OCI-LY7 (cell line): ENCODE data around the gene ARL11. TPM values are rescaled to one million over a fixed set of nuclear protein-coding genes. Genes with fewer than 3 reads are reported as not detected.

Source experiments
- BruUV-seq: library from RNA; stranded (reverse); fragments of 400-500 nt; replicated peaks from 2 replicates; lab custom pipeline; 2021; lab: Mats Ljungman, UMichigan
- CTCF ChIA-PET: fragments of 300-600 bp; sonication (Branson Sonifier 250); formaldehyde crosslinking; loops from one replicate; lab custom pipeline; 2022; ENCODE audit warnings: antibody characterized with exemption; ENCODE audit not compliant: unreplicated experiment; lab: Charles Lee
- POLR2A ChIA-PET: fragments of 300-600 bp; sonication (Branson Sonifier 250); formaldehyde crosslinking; loops from one replicate; lab custom pipeline; 2022; ENCODE audit warnings: antibody characterized with exemption; lab: Charles Lee
- DNase-seq: peaks from one replicate; pipeline ENCODE4 v3.0.0-alpha.2; 2015; ENCODE audit warnings: low spot score
- H2AFZ ChIP-seq: fragments of 200-600 bp; sonication (generic), shearing (Covaris generic); 2 replicates; pipeline ENCODE4 v1.6.1; 2014; ENCODE audit warnings: mild to moderate bottlenecking, antibody characterized with exemption, low read length, moderate library complexity
- H3K27ac ChIP-seq: fragments of 200-600 bp; sonication (generic); 2 replicates; pipeline ENCODE4 v1.5.1; 2014; ENCODE audit warnings: mixed run types, low read depth, mild to moderate bottlenecking, moderate library complexity, low read length, inconsistent platforms; ENCODE audit not compliant: poor library complexity, severe bottlenecking
- H3K36me3 ChIP-seq: fragments of 200-600 bp; sonication (generic); 2 replicates; pipeline ENCODE4 v1.6.1; 2014; ENCODE audit warnings: mild to moderate bottlenecking, antibody characterized with exemption, low read length, moderate library complexity, mixed read lengths; ENCODE audit not compliant: insufficient read depth
- H3K4me1 ChIP-seq: fragments of 200-600 bp; sonication (generic); 2 replicates; pipeline ENCODE4 v1.5.1; 2014; ENCODE audit warnings: mild to moderate bottlenecking, low read length; ENCODE audit not compliant: insufficient read depth, poor library complexity, severe bottlenecking
- H3K4me2 ChIP-seq: fragments of 200-600 bp; sonication (generic); 2 replicates; pipeline ENCODE4 v1.6.1; 2014; ENCODE audit warnings: mild to moderate bottlenecking, low read length
- H3K4me3 ChIP-seq: fragments of 200-600 bp; sonication (generic); 2 replicates; pipeline ENCODE4 v1.5.1; 2014; ENCODE audit warnings: mild to moderate bottlenecking, low read depth, low read length; ENCODE audit not compliant: poor library complexity, severe bottlenecking
- H3K79me2 ChIP-seq: fragments of 200-600 bp; sonication (generic); 2 replicates; pipeline ENCODE4 v1.6.1; 2016; ENCODE audit warnings: low read depth, mild to moderate bottlenecking, low read length, moderate library complexity, mixed read lengths; ENCODE audit not compliant: insufficient read depth
- H3K9me2 ChIP-seq: fragments of 200-600 bp; sonication (generic); 2 replicates; pipeline ENCODE4 v1.6.1; 2016; ENCODE audit warnings: mild to moderate bottlenecking, low read length, mixed read lengths; ENCODE audit not compliant: insufficient read depth
- H3K9me3 ChIP-seq: fragments of 200-600 bp; sonication (generic); 2 replicates; pipeline ENCODE4 v1.6.1; 2014; ENCODE audit warnings: mild to moderate bottlenecking, mixed run types, low read length, mixed read lengths
- H4K20me1 ChIP-seq: fragments of 200-600 bp; sonication (generic); 2 replicates; pipeline ENCODE4 v1.6.1; 2014; ENCODE audit warnings: mild to moderate bottlenecking, antibody characterized with exemption, low read length, moderate library complexity, mixed read lengths; ENCODE audit not compliant: insufficient read depth
- CTCF ChIP-seq: fragments of 200-600 bp; sonication (generic); conservative IDR thresholded peaks from 2 replicates; pipeline ENCODE4 v1.5.1; 2014; ENCODE audit warnings: mild to moderate bottlenecking, antibody characterized with exemption, low read length, moderate library complexity, mixed read lengths
- EZH2phosphoT487 ChIP-seq: fragments of 200-600 bp; sonication (generic); IDR thresholded peaks from 2 replicates; pipeline ENCODE4 v1.6.1; 2018; ENCODE audit warnings: low read depth, borderline replicate concordance, mild to moderate bottlenecking, mixed run types, antibody characterized with exemption, low read length, moderate library complexity, mixed read lengths
- intact Hi-C: fragments of 100-400 bp; cut with micrococcal nuclease; formaldehyde crosslinking; loops from one replicate; pipeline ENCODE4 v1.10.0; 2022; ENCODE audit not compliant: unreplicated experiment
- total RNA-seq, 2 experiments: library from RNA; depleted of rRNA in 1 of 2; stranded (reverse); fragments of >200 nt in 1 of 2; shearing (Covaris generic) in 1 of 2; gene quantifications; 2 replicates each; pipeline ENCODE4 v1.2.3, GENCODE V29; 2014 to 2022

The ARL11 gene
- total RNA-seq, 2 experiments from 2014 or later: 8.3 to 20.5 TPM

GRCh38 chr13:49676581-49677298 lies 48.4 kb downstream of the ARL11 start:
- no peak for DNase-seq
- H3K79me2 ChIP-seq: no peaks in the 10 kb centered on the region
- H3K27ac ChIP-seq: no peak overlapping the region
- no peaks in the 10 kb centered on the region for H3K9me2 ChIP-seq
- H4K20me1 ChIP-seq: no peaks in the 10 kb centered on the region
- POLR2A ChIA-PET: no interaction called here
- no peak for TF ChIP-seq CTCF
- TF ChIP-seq EZH2phosphoT487: no peak
- intact Hi-C loops: no loop called here
- H3K9me3 ChIP-seq: no peaks in the 10 kb centered on the region
- H3K4me3 ChIP-seq: no peak overlapping the region
- no peaks in the 10 kb centered on the region for H3K4me1 ChIP-seq
- CTCF ChIA-PET: no interaction called here
- H3K36me3 ChIP-seq: peaks cover 53% of the 10 kb centered on the region
- H2AFZ ChIP-seq: no peak overlapping the region
- H3K4me2 ChIP-seq: no peak overlapping the region
- BruUV-seq: no TSS peak

GRCh38 chr13:49678191-49678914 lies 50.0 kb downstream of the ARL11 start:
- Histone ChIP-seq H3K9me3 (no peaks in the 10 kb centered on the region), H3K4me1 (no peaks in the 10 kb centered on the region), H3K79me2 (no peaks in the 10 kb centered on the region), H3K9me2 (no peaks in the 10 kb centered on the region), H3K27ac (no peak overlapping the region), H3K4me3 (no peak overlapping the region), H3K4me2 (no peak overlapping the region), H3K36me3 (peaks cover 62% of the 10 kb centered on the region), H4K20me1 (no peaks in the 10 kb centered on the region), H2AFZ (no peak overlapping the region)
- no TSS peak for BruUV-seq
- TF ChIP-seq EZH2phosphoT487 (no peak), CTCF (no peak)
- intact Hi-C loops: loop anchor here (2.0 kb wide), 1 partner anchor 170 kb away; no protein-coding TSS in a partner anchor
- ChIA-PET POLR2A (interaction anchor here (0.6 to 1.1 kb wide), 2 partner anchors 104 to 129 kb away, joined by 3 read pairs; no protein-coding TSS in a partner anchor), CTCF (no interaction called here)
- no peak for DNase-seq
